B cell (primary cell): ENCODE measurements around the gene PARS2.

ENCODE experiments used
- CTCF ChIP-seq: fragments of 200-600 bp; IDR thresholded peaks from one replicate; pipeline ENCODE4 v1.8.0; 2022; ENCODE audit warnings: antibody characterized with exemption, mild to moderate bottlenecking
- EZH2 ChIP-seq: IDR thresholded peaks from 2 replicates; pipeline ENCODE4 v1.6.1; 2012; ENCODE audit warnings: borderline replicate concordance, low read depth, mild to moderate bottlenecking, moderate library complexity, low read length; ENCODE audit not compliant: insufficient read depth, poor library complexity, severe bottlenecking

DNA sequence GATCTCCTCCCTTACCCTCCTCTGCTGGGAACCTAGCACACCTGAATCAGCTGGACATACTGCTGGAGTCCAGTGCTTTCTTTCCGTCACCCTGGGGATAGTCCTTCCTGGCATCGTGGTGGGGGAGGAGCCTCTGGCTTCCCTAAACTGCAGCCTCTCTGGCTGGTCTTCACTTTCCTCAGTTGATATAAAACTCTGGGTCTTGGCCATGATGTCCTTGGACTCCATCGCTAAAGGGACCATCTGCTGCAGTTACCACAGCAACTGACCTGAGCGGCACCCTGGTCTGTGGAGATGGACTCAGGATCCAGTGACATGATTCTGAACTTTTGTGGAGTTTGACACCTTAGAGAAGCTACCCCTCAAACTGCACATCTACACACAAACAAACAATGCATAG, 22.8 kb downstream of the PARS2 start:
- no peak for TF ChIP-seq CTCF
- no peak for TF ChIP-seq EZH2
